ES-I3 (cell line): Measurements from ENCODE around the gene ZMYND11.
"Not testable (repeated sequence)": the region's sequence is repeated elsewhere in the genome, so short reads cannot be mapped to it uniquely, and the experiment has no call there.

ENCODE experiments used
- H3K36me3 ChIP-seq: 2 replicates; pipeline ENCODE4 v1.6.1; 2013; ENCODE audit warnings: mild to moderate bottlenecking, low read length, control low read depth, moderate library complexity; ENCODE audit not compliant: insufficient read depth
- H3K4me1 ChIP-seq: 2 replicates; pipeline ENCODE4 v1.6.1; 2013; ENCODE audit warnings: mild to moderate bottlenecking, control low read depth, low read length; ENCODE audit not compliant: insufficient read depth
- H3K9ac ChIP-seq: 2 replicates; pipeline ENCODE4 v1.6.1; 2013; ENCODE audit warnings: low read depth, mild to moderate bottlenecking, low read length, moderate library complexity
- H3K9me3 ChIP-seq: 2 replicates; pipeline ENCODE4 v1.6.1; 2013; ENCODE audit warnings: mild to moderate bottlenecking, low read length, moderate library complexity; ENCODE audit not compliant: control insufficient read depth, insufficient read depth

The ZMYND11 gene

DNA sequence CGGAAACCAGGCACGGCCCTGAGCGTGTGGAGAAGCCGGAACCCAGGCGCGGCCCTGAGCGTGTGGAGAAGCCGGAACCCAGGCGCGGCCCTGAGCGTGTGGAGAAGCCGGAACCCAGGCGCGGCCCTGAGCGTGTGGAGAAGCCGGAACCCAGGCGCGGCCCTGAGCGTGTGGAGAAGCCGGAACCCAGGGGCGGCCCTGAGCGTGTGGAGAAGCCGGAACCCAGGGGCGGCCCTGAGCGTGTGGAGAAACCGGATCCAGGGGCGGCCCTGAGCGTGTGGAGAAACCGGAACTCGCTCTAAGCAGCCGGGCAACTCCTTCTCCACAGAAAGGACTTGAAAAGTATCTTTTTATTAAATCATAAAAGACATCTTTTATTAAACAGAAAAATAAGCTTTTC, 165.3 kb downstream of the ZMYND11 start:
- H3K36me3 ChIP-seq, H3K9ac ChIP-seq, H3K4me1 ChIP-seq, H3K9me3 ChIP-seq: not testable (repeated sequence)

- Histone ChIP-seq H3K9me3 (no peaks in the 10 kb centered on the region), H3K4me1 (no peaks in the 10 kb centered on the region), H3K9ac (no peak overlapping the region), H3K36me3 (no peaks in the 10 kb centered on the region)
Observed at GRCh38 chr10:301536-301935, 166.3 kb downstream of the ZMYND11 start.
